ENCODE data around the gene SPRED1. TPM values are rescaled to one million over a fixed set of nuclear protein-coding genes. Genes with fewer than 3 reads are reported as not detected.

The SPRED1 gene
- total and polyA plus RNA-seq, 2 donors (not counting 1 experiment from before 2014, with no cell fraction given): 0.09 to 2.1 TPM

DNA sequence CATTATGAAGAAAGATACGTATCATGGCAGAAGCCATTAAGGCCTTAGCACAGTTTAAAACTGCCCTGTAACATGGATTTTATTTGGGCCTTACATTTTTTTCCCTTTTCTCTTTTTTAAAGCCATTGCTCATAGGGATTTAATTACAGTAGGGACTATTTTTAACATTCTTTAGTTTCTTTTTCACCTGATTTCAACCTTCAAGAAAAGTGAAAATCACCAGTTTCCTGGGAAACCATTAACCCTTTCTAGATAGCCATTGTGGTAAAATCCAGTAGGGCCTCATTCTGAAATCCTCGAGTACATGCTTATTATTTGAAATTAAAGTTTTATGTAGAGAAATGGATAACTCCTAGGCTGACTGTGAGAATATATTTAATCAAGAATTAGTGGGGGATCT lies 3.1 kb downstream of the SPRED1 start:
- Mint-ChIP-seq H3K4me1 (peaks cover 30% of the 10 kb centered on the region), H3K27ac (no peak overlapping the region), H3K4me3 (no peak overlapping the region), H3K27me3 (no peaks in the 10 kb centered on the region), H3K9me3 (ENCODE audit: insufficient read depth) (no peaks in the 10 kb centered on the region)
- Histone ChIP-seq H3K36me3 (replicated peaks in 1 of 2; ENCODE audit: control extremely low read depth in 1 of 2, control insufficient read depth in 1 of 2, extremely low read depth in 1 of 2, insufficient read depth in 2 of 2, low read length in 1 of 2) (no peaks in the 10 kb centered on the region), H4K20me1 (ENCODE audit: control insufficient read depth, insufficient read depth, low read length, poor library complexity, severe bottlenecking) (no peaks in the 10 kb centered on the region), H3K79me2 (ENCODE audit: control insufficient read depth, insufficient read depth, low read length) (no peaks in the 10 kb centered on the region), H3K4me1 (ENCODE audit: control insufficient read depth in 2 of 2, insufficient read depth in 2 of 2, low read length in 2 of 2) (peaks cover 20 to 25% of the 10 kb centered on the region in 2 donors), H2AFZ (ENCODE audit: insufficient read depth, low read depth, low read length, poor library complexity, severe bottlenecking) (no peak overlapping the region), H3K4me3 (ENCODE audit: control extremely low read depth in 1 of 5, extremely low read depth in 1 of 5, insufficient read depth in 1 of 5, low read depth in 2 of 5, low read length in 4 of 5) (no peak overlapping the region), H3K4me2 (replicated peaks; ENCODE audit: low read depth, low read length, poor library complexity, severe bottlenecking) (no peak overlapping the region), H3K9ac (ENCODE audit: low read length) (no peak overlapping the region), H3K9me3 (ENCODE audit: control extremely low read depth in 1 of 3, control insufficient read depth in 2 of 3, insufficient read depth in 1 of 3, low read length in 2 of 3) (no peaks in the 10 kb centered on the region), H3K27ac (ENCODE audit: low read length in 2 of 2) (no peak overlapping the region), H3K27me3 (replicated peaks in 1 of 4; ENCODE audit: control extremely low read depth in 1 of 4, control insufficient read depth in 3 of 4, insufficient read depth in 4 of 4, low read length in 3 of 4) (peaks cover 0 to under 1% (median 0%) of the 10 kb centered on the region in 4 experiments)
- ATAC-seq (ENCODE audit: low read depth): no peak
- POLR2A ChIA-PET: no interaction called here
- no CpG with 5 or more reads among the region's 2 CpGs for WGBS (ENCODE audit: insufficient coverage)
- TF ChIP-seq CTCF (IDR thresholded peaks at IDR 0.05) (no peak), EZH2 (IDR thresholded peaks at IDR 0.05; ENCODE audit: borderline replicate concordance, insufficient read depth, low read depth, low read length, poor library complexity, severe bottlenecking) (no peak)
- intact Hi-C loops (cut with micrococcal nuclease): no loop called here
- no peak for DNase-seq
- CTCF ChIA-PET: no interaction called here

DNA sequence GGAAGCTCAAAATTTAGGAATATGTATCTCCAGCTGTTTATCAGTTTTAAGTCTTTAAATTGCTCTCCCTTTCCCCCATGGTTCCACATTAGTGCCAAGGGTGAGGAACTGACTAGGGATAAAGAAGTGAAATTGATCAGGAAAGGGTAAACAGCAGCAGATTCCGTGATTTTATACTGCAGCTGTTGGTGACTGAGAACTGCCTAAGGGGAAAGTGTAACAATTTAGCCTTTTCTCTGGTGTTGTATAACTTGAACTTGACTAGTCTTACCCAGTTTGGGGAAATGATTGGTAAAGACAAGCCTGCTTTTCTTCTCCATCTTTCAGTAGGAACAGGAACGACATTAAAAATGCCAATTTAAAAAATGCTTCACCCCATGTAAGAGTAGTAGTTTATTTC lies 5.0 kb downstream of the SPRED1 start:
- Mint-ChIP-seq H3K4me3 (no peak overlapping the region), H3K27me3 (no peaks in the 10 kb centered on the region), H3K9me3 (ENCODE audit: insufficient read depth) (no peaks in the 10 kb centered on the region), H3K27ac (no peak overlapping the region), H3K4me1 (peaks cover 19% of the 10 kb centered on the region)
- Histone ChIP-seq H2AFZ (ENCODE audit: insufficient read depth, low read depth, low read length, poor library complexity, severe bottlenecking) (no peak overlapping the region), H3K27ac (ENCODE audit: low read length in 2 of 2) (no peak overlapping the region), H3K4me1 (ENCODE audit: control insufficient read depth in 2 of 2, insufficient read depth in 2 of 2, low read length in 2 of 2) (peaks cover 14 to 17% of the 10 kb centered on the region in 2 donors), H4K20me1 (ENCODE audit: control insufficient read depth, insufficient read depth, low read length, poor library complexity, severe bottlenecking) (no peaks in the 10 kb centered on the region), H3K79me2 (ENCODE audit: control insufficient read depth, insufficient read depth, low read length) (no peaks in the 10 kb centered on the region), H3K4me3 (ENCODE audit: control extremely low read depth in 1 of 5, extremely low read depth in 1 of 5, insufficient read depth in 1 of 5, low read depth in 2 of 5, low read length in 4 of 5) (no peak overlapping the region), H3K9ac (ENCODE audit: low read length) (no peak overlapping the region), H3K4me2 (replicated peaks; ENCODE audit: low read depth, low read length, poor library complexity, severe bottlenecking) (no peak overlapping the region), H3K9me3 (ENCODE audit: control extremely low read depth in 1 of 3, control insufficient read depth in 2 of 3, insufficient read depth in 1 of 3, low read length in 2 of 3) (no peaks in the 10 kb centered on the region), H3K36me3 (replicated peaks in 1 of 2; ENCODE audit: control extremely low read depth in 1 of 2, control insufficient read depth in 1 of 2, extremely low read depth in 1 of 2, insufficient read depth in 2 of 2, low read length in 1 of 2) (no peaks in the 10 kb centered on the region), H3K27me3 (replicated peaks in 1 of 4; ENCODE audit: control extremely low read depth in 1 of 4, control insufficient read depth in 3 of 4, insufficient read depth in 4 of 4, low read length in 3 of 4) (no peaks in the 10 kb centered on the region)
- DNase-seq (no peak), ATAC-seq (ENCODE audit: low read depth) (no peak)
- intact Hi-C loops (cut with micrococcal nuclease): no loop called here
- no peak for TF ChIP-seq EZH2 (IDR thresholded peaks at IDR 0.05; ENCODE audit: borderline replicate concordance, insufficient read depth, low read depth, low read length, poor library complexity, severe bottlenecking)
- no peak for TF ChIP-seq CTCF (IDR thresholded peaks at IDR 0.05)
- POLR2A ChIA-PET: no interaction called here
- WGBS (ENCODE audit: insufficient coverage): no CpG with 5 or more reads among the region's 2 CpGs
- CTCF ChIA-PET: no interaction called here
